ENCODE data around the gene PHOSPHO1. TPM values are rescaled to one million over a fixed set of nuclear protein-coding genes. Genes with fewer than 3 reads are reported as not detected.

The PHOSPHO1 gene
- total RNA-seq, 1 donor from 2014 or later: 1.7 TPM

GRCh38 chr17:49200423-49201083 lies 30.0 kb downstream of the PHOSPHO1 start:
- H3K27ac ChIP-seq: no peak overlapping the region
- TF ChIP-seq, protein P1, sequence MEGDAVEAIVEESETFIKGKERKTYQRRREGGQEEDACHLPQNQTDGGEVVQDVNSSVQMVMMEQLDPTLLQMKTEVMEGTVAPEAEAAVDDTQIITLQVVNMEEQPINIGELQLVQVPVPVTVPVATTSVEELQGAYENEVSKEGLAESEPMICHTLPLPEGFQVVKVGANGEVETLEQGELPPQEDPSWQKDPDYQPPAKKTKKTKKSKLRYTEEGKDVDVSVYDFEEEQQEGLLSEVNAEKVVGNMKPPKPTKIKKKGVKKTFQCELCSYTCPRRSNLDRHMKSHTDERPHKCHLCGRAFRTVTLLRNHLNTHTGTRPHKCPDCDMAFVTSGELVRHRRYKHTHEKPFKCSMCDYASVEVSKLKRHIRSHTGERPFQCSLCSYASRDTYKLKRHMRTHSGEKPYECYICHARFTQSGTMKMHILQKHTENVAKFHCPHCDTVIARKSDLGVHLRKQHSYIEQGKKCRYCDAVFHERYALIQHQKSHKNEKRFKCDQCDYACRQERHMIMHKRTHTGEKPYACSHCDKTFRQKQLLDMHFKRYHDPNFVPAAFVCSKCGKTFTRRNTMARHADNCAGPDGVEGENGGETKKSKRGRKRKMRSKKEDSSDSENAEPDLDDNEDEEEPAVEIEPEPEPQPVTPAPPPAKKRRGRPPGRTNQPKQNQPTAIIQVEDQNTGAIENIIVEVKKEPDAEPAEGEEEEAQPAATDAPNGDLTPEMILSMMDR (IDR thresholded peaks at IDR 0.05): no peak
- DNase-seq: no peak
- no peak for ATAC-seq
- H3K27me3 ChIP-seq: no peaks in the 10 kb centered on the region
- no peaks in the 10 kb centered on the region for H3K9me3 ChIP-seq
- no peaks in the 10 kb centered on the region for H3K4me1 ChIP-seq
- H3K36me3 ChIP-seq: no peaks in the 10 kb centered on the region
- intact Hi-C loops (cut with DNase I): no loop called here
- H3K4me3 ChIP-seq: no peak overlapping the region

DNA sequence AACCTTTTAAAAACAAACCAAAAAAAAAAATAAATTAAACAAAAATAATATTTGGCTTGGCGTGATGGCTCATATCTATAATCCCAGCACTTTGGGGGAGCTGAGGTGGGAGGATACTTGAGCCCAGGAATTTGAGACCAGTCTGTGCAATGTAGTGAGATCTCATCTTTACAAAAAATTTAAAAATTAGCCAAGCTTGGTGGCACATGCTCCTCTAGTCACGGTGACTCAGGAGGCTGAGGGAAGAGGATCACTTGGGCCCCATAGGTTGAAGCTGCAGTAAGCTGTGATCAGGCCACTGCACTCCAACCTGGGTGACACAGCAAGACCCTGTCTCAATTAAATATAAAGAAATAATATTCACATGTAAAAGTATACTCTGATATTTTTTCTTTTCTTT lies 32.4 kb downstream of the PHOSPHO1 start:
- Histone ChIP-seq H3K4me1 (no peaks in the 10 kb centered on the region), H3K9me3 (no peaks in the 10 kb centered on the region), H3K27me3 (no peaks in the 10 kb centered on the region), H3K27ac (no peak overlapping the region), H3K36me3 (no peaks in the 10 kb centered on the region), H3K4me3 (no peak overlapping the region)
- intact Hi-C loops (cut with DNase I): no loop called here
- DNase-seq (no peak), ATAC-seq (no peak)
- TF ChIP-seq, protein P1 (IDR thresholded peaks at IDR 0.05): no peak

DNA sequence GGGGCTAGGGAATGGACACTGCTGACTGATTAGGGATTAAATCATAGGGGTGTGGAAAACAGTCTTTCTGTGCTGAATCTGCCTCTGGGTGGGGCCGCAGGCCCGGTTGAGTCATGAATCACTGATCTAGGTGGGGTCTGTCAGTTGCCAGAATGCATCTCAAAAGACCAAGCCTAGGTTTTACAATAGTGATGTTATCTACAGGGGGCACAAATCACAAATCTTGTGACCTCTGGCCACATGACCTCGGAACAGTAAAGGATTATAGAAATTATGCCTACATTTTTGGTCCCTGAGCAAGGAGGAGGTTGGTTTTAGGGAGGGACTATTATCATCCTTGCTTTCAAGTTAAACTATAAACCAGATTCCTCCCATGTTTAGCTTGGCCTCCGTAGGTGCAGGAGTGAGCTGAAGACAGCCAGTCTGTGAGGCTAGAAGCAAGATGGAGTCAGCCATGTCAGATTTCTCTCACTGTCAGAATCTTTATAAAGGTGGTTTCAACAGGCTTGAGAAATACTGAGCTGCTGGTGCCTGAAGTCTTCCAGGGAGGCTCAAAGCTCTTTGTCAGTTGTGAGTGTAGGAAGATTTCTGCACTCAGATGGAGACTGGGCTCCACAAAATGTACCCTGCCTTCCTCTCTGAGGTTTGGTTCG lies 33.1 kb downstream of the PHOSPHO1 start:
- TF ChIP-seq, protein P1 (IDR thresholded peaks at IDR 0.05): no peak
- DNase-seq (no peak), ATAC-seq (no peak)
- Histone ChIP-seq H3K27ac (no peak overlapping the region), H3K4me1 (no peaks in the 10 kb centered on the region), H3K27me3 (no peaks in the 10 kb centered on the region), H3K36me3 (no peaks in the 10 kb centered on the region), H3K9me3 (no peaks in the 10 kb centered on the region), H3K4me3 (no peak overlapping the region)
- intact Hi-C loops (cut with DNase I): no loop called here

DNA sequence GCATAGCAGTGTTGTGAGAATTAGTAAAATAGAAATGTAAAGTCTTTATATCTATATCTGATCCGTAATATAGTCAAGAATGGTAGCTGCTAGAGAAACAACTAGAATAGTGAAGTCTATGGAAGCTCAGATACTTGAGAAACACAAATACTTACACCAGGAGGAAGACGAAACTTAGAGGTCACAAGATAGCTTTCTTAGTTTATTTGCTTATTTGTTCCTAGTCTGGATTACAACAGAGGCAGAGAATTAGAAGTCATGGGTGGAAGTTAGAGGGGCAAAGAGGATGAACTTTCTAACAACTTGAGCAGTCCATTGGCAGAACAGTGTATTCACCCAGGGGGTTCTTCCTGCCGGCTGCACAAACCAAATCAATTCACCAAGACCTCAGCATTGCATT lies 34.1 kb downstream of the PHOSPHO1 start:
- intact Hi-C loops (cut with DNase I): no loop called here

GRCh38 chr17:49195751-49196150 lies 34.8 kb downstream of the PHOSPHO1 start:
- H3K4me1 ChIP-seq: no peaks in the 10 kb centered on the region

More for the DNA sequence above, 34.1 kb downstream of the PHOSPHO1 start:
- Histone ChIP-seq H3K4me1 (no peaks in the 10 kb centered on the region), H3K9me3 (no peaks in the 10 kb centered on the region), H3K36me3 (no peaks in the 10 kb centered on the region), H3K4me3 (no peak overlapping the region), H3K27me3 (no peaks in the 10 kb centered on the region), H3K27ac (no peak overlapping the region)
- no peak for ATAC-seq
- DNase-seq: no peak
- TF ChIP-seq, protein P1 (IDR thresholded peaks at IDR 0.05): no peak

More at GRCh38 chr17:49195751-49196150, 34.8 kb downstream of the PHOSPHO1 start:
- DNase-seq: no peak
- TF ChIP-seq, protein P1 (IDR thresholded peaks at IDR 0.05): no peak
- no peaks in the 10 kb centered on the region for H3K27me3 ChIP-seq
- no peak for ATAC-seq
- no peaks in the 10 kb centered on the region for H3K9me3 ChIP-seq
- no peak overlapping the region for H3K4me3 ChIP-seq
- no peak overlapping the region for H3K27ac ChIP-seq
- intact Hi-C loops (cut with DNase I): no loop called here
- H3K36me3 ChIP-seq: no peaks in the 10 kb centered on the region

Measured in upper lobe of right lung (tissue), 1 donor.